Measurements from ENCODE around the gene SCN5A.
"Not testable (repeated sequence)": the region's sequence is repeated elsewhere in the genome, so short reads cannot be mapped to it uniquely, and the experiment has no call there.

The SCN5A gene

DNA sequence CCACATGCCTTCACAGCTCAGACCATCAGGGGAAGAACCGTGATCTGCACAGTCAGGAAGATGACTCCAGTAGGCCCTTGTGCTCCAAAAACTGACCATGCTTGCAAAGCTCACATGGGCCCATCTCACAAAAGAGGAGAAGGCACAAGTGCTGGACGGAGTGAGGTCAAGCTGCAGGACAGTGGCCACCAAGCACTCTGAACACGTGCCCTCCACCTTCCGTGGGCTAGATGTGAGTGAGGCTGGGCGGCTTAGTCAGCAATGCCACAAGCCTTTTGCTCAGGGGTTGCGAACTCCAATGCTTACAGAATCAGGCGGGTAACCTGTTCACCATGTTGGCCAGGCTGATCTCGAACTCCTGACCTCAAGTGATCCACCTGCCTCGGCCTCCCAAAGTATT, 70.9 kb downstream of the SCN5A start:
- no peak for DNase-seq (ENCODE audit: low spot score)

GRCh38 chr3:38578081-38578475, 71.4 kb downstream of the SCN5A start:
- DNase-seq (ENCODE audit: low spot score), result no peak

- DNase-seq (ENCODE audit: low spot score), result no peak
These were observed 72.0 kb downstream of the SCN5A start for GRCh38 chr3:38577371-38578080.

DNA sequence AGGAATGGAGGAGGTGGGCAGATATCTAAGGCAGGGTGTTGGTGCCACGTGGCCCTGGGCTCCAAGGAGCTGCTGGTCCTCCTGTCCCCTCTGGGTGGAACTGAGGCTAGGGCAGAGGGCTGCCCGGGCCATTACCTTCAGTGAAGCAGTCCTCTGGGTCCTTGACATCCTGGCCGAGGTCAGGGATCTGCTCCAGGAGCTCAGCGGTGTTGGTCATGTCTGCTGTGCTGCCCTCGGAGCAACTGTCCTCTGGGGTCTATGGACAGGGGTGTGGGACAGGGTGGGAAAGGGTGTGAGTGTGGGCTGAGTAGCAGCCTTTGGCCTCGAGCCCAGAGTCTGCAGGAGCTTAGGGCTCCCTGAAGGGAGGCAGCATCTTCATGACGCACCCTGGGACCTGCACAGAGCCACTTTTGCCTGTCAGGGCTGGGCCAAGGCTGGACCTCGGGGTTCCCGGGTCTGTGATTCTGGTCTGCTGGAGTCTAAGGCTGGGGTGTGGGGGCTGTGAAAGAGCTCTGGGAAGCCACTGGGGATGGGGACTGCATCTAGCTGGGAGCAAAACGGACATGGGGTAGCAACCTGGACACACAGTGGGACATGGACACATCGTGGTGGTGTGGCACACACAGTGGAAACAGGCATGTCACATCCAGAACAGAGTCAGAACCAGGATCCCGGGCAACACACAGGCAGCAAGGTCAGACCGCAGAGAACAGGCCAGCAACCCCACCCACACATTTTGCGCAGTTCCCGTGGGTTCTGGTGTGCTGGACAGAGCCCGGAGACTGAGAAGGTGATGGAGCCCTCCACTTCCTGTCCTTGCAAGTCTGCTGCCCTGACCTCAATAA, 72.7 kb downstream of the SCN5A start:
- no peak for DNase-seq (ENCODE audit: low spot score)

DNA sequence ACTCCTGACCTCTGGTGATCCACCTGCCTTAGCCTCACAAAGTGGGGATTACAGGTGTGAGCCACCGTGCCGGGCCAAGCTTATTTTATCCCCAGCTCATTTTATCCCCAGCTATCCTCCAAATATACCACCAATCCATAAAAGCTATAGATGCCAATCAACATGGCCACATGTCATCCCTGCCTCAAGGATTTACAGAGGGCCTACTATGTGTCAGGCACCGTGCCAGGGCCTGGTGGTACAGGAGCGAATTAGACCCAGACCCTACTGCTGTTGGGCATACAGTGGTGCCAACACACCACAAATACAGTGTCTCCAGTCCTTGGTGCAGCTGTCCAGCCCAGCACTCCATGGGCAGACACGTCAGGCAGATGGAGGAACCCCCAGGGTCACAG, 73.4 kb downstream of the SCN5A start:
- DNase-seq (ENCODE audit: low spot score), result no peak

DNA sequence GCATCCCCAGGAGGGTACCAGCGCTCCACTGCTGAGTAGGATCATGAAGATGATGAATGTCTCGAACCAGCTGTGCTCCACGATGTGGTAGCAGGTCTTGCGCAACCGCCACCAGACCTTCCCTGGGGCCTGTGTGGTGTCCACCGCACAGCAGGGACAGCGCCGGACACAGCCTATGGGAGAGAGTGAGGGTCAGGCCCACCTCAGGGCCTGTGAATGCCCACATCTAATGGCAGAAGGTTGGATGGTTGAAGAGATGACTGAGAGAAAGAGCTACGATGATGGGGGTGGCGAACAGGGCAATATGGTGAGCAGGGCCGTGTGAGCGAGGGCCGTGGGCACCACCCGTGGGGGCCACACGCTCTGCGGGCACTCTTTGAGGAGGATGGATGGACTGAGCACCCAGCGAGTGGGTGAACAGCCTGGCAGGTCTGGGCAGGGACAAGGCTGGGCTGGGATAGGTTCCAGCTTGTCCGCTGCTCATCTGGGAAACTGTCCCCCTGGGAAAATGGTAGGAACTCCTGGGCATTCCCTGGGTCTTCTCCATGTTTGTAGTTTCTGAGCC, 74.1 kb downstream of the SCN5A start:
- DNase-seq (ENCODE audit: low spot score), result no peak

DNA sequence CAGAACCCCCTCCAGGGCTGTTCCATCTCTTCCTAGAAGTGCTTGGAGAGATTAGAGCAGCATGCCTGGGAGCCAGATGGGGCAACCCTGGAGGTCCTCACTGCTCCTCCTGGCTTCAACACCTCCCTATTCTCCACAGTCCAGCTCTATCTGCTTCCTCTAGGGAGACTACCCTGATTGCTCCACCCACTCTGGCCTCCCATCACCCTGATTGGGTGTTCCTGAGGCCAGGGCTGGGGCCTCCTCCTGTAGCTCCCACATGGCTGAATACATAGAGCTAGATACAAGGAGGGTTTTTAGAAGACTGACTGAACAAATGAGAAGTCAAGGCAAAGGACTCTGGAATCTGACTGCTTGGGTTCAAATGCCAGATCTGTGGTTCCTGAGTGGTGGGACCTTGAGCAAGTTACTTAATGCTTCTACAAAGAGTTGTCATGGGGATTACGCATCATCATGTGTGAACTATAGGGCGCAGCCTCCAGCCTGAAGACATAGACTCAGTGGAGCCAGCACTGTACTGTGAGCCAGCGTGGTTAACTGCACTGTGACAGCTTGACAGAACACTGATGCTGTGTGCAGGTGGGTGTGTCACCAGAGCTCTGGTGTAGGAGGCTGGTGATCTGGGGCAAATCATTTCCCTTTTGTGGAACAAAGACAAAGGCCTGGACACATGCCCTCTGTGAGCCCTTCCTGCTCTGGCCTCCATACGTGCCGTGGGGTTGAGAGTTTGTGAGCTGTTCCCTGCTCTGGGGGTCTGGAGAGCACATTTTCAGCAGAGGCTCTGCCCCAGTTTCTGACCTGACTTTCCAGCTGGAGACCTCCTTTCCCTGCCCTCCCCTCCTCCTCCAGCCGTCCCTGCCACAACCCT, 74.8 kb downstream of the SCN5A start:
- DNase-seq (ENCODE audit: low spot score), result no peak

DNA sequence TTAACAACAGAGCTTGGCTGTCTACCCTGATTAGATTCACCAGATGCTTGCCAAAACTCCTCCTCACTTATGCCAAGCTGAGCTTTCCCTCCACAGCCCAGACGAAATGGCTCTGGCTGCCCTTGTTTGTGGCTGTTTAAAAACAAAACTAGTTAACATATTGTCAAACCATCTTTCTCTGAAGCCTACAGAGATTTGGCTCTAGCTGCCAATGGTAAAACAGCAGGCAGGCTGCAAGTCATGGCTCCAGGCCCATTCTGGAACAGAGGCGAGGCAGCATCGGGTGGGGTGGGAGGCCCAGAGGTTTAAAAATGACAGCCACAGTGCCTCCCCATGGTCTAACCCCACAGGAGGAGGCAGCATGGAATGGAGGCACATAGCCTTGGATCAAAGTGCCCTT, 75.9 kb downstream of the SCN5A start:
- no peak for DNase-seq (ENCODE audit: low spot score)

DNA sequence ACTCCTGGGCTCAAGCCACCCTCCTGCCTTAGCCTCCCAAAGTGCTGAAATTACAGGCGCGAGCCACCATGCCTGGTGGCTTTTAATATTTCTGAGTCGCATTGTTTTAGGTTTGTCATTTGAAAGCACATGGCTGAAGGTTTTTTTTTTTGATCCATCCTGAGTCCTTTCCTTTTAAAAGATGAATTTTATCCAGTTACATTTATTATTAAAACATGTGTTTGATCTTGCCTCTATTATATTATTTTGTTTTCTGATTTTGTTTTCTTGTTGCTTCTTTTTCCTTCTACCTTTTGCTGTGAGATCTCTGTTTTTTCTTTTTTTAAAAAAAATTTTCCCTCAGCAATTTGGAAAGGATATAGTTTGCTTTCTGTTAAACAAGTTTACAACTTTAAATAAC, 76.4 kb downstream of the SCN5A start:
- no peak for DNase-seq (ENCODE audit: low spot score)

DNA sequence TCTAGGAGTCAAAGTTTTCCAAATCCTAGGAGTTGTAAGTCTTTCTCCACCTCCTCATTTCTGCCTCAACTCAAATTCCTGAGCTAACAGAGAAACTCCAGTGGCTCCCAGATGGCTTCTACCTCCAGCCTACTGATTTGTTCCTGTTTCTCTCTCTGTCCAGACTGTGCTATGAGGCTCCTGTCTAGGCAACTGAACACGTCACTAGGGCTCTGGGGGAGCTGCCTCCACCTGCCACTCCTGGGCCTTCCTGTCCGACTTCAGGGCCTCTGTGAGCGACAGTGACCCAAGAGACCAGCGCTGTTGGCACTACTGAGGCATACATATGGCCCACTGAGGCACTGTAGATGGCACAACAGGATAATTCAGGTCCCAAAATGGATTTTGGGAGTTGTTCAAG, 82.0 kb downstream of the SCN5A start:
- DNase-seq (ENCODE audit: low spot score), result no peak

- DNase-seq (ENCODE audit: low spot score), result not testable (repeated sequence)
These were observed 82.7 kb downstream of the SCN5A start for GRCh38 chr3:38566794-38567193.

- no peak for DNase-seq (ENCODE audit: low spot score)
These were observed 83.3 kb downstream of the SCN5A start for GRCh38 chr3:38566215-38566528.

DNA sequence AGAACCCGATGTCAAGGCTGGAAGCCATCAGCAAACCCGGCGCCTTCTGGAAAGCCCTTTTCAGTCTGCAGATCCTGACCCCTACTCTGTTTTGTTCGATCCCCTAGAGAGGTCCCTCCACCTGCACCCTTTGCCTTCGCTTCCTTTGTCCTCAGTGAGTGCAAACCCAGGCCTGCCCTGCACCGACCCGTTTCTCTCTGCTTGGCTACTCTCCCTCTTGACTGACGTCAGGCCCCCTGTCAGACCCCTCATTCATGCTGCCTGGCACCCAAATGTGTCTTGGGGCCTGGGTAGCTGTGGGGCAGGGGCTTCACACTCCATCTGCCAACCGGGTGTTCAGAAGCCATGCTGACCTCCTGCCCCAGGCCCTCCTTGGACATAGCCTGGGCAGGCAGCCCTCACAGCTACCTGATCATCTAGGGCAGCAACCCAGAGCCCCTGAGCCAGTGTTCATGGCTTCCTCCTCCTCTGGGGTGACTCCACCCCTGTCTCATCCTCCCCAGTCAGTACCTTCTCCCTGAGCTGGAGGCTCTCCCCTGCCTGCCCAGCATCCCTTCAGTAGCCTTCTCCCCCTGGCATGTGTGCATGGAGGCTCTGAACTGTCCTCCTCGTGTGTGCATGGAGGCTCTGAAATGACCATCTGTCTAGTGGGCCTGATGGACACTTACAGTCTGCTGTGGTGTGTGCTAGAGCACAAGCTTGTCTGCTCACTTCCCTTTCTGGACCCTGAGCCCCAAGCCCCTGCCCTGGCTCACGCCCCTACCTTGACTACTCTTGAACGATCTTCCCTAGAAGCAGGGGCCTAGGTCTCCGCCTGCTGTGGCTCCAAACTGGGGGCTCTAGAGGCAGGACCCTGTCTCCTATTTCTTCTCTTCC, 83.9 kb downstream of the SCN5A start:
- DNase-seq (ENCODE audit: low spot score), result no peak

- DNase-seq (ENCODE audit: low spot score), result no peak
These were observed 84.7 kb downstream of the SCN5A start for GRCh38 chr3:38564631-38565338.

DNA sequence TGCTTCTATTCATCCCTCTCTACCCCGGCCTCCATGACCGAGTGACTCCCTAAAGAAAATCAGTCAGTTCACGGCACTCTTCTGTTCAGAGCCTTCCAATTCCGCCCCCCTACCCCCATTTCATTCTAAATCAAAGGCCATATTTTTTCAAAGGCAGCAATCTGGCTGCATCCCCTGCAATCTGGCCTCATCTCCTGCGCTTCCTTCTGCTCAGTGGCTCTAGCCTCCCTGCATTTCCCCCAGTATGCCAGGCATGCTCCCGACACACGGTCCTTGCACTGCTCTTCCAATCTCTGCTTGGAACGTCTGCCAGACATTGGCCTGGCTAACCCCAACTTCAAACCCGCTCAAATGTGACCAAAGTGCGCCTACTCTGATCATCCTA, 85.6 kb downstream of the SCN5A start:
- no peak for DNase-seq (ENCODE audit: low spot score)

GRCh38 chr3:38563070-38563885, 86.2 kb downstream of the SCN5A start:
- no peak for DNase-seq (ENCODE audit: low spot score)

GRCh38 chr3:38562467-38562925, 87.0 kb downstream of the SCN5A start:
- no peak for DNase-seq (ENCODE audit: low spot score)

GRCh38 chr3:38561746-38562466, 87.6 kb downstream of the SCN5A start:
- no peak for DNase-seq (ENCODE audit: low spot score)

Data from GM03348 (cell line).